ENCODE measurements around the gene PLEKHA4. TPM values are rescaled to one million over a fixed set of nuclear protein-coding genes. Genes with fewer than 3 reads are reported as not detected.
"Not testable (repeated sequence)": the region's sequence is repeated elsewhere in the genome, so short reads cannot be mapped to it uniquely, and the experiment has no call there.

The PLEKHA4 gene
- total RNA-seq, 1 donor from 2014 or later = 17.7 TPM

DNA sequence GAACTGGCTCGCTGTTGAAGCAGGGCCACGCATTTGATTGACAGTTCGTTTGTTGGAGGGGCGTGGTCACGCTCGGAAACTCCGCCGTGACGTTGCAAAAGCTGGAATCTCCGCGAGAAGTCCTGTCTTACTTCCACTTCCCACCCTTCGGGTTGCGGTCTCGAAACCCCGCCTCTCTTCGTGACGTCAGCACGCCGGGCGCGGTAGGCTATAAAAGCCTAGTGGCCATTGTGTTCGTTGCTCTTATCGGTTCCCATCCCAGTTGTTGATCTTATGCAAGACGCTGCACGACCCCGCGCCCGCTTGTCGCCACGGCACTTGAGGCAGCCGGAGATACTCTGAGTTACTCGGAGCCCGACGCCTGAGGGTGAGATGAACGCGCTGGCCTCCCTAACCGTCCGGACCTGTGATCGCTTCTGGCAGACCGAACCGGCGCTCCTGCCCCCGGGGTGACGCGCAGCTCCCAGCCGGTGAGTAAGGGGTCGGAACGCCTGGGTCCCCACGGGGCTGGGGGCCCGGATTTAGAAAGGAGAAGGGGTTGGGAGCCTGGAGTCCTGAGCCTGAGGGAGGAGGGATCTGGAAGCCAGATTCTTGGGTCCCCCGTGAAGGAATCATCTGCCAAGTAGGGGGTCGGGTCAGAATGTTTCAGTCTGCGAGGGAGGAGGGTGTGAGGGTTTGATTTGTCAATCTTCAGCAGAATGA, 3.9 kb upstream of the PLEKHA4 start, which contains the start of gene PPP1R15A:
Gene PPP1R15A (plus strand): TSS at position 240 of the 702 bp plus-strand sequence. CDS start 813 bp downstream, outside the sequence.
- peak; percentile 99 for DNase-seq
- ATAC-seq (ENCODE audit: poor library complexity) = peak; percentile 82
- intact Hi-C loops (cut with DNase I) = loop anchor here (5.0 kb wide), 1 partner anchor 95 kb away; the partner anchor contains the start of gene FTL

DNA sequence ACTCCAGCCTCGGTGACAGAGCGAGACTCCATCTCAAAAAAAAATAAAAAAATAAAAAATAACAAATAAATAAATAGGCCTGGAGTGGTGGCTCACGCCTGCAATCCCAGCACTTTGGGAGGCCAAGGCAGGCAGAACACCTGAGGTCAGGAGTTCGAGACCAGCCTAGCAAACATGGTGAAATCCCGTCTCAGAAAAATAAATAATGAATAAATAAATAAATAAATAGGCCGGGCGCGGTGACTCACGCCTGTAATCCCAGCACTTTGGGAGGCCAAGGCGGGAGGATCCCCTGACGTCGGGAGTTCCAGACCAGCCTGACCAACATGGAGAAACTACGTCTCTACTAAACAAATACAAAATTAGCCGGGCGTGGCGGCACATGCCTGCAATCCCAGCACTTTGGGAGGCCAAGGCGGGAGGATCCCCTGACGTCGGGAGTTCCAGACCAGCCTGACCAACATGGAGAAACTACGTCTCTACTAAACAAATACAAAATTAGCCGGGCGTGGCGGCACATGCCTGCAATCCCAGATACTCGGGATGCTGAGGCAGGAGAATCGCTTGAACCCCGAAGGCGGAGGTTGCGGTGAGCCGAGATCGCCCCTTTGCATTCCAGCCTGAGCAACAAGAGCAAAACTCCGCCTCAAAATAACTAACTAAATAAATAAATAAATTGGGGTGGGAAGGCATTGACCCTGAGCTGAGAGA, 3.2 kb upstream of the PLEKHA4 start:
- not testable (repeated sequence) for DNase-seq; ATAC-seq (ENCODE audit: poor library complexity)
- intact Hi-C loops (cut with DNase I) = loop anchor here (5.0 kb wide), 1 partner anchor 96 kb away; the partner anchor contains the start of gene FTL

DNA sequence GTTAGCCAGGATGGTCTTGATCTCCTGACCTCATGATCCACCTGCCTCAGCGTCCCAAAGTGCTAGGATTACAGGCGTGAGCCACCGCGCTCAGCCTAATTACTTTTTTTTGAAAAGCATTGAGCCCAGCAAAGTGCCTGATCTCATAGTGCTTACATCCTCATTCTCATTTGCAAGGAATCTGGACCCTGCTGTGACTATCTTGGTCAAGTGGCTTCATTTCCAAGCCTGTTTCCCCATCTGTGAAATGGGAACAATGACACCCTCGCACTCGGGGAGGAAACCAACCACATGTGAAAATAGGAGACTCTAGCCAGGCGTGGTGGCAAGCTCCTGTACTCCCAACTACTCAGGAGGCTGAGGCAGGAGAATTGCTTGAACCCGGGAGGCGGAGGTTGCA, 1.6 kb upstream of the PLEKHA4 start:
- intact Hi-C loops (cut with DNase I) = loop anchor here (5.0 kb wide), 1 partner anchor 97 kb away; the partner anchor contains the start of gene FTL
- ATAC-seq (ENCODE audit: poor library complexity) = no peak
- DNase-seq = no peak

DNA sequence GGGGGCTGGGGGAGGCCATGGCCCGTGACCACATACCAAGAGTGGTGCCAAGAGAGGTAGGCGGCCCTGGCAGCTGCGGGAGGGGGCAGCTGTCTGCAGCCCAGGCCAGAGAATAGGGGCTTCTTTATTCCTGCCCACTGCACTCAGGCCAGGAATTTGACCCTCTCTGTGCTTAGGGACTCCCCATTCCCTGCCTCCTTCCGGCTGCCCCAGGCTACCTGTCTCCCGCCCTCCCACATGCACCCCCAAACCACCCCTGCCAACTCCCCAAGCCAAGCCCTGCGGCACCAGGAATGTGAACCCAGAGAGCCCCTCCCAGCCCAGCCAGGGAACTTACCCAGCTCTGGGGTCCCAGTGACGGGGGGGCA, 687 bp downstream of the PLEKHA4 start:
- no peak for DNase-seq
- intact Hi-C loops (cut with DNase I) = no loop called here
- ATAC-seq (ENCODE audit: poor library complexity) = no peak

DNA sequence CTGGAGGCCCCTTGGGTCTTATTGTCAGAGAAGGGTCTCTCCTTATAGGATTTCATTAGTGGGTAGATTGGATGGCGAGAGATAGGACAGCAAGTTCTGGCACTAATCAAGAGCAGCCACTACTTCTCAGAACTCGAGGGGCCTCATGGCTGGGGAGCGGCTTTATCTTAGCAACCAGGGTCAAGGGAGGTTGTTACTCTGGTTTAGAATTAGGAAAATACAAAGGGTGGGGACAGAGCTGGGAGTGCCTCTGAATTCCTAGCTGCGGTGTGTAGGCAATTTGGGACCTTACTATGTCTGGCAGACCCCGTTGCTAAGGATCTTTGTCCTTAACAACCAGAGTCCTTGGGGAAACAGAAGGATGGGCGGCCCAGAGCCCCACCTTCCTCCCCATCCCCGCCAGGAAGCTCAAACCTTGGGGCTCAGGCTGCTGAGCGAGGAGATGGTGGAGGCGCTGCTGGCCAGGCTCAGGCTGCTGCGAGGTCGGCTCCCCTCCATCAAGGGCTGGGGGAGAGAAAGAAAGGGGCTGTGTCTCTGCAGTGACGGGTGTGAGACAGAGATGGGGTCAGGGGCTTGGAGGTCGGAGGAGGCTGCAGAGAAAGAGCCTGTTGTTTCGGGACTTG, 1.2 kb downstream of the PLEKHA4 start:
- ATAC-seq (ENCODE audit: poor library complexity) (no peak), DNase-seq (no peak)
- intact Hi-C loops (cut with DNase I) = no loop called here

DNA sequence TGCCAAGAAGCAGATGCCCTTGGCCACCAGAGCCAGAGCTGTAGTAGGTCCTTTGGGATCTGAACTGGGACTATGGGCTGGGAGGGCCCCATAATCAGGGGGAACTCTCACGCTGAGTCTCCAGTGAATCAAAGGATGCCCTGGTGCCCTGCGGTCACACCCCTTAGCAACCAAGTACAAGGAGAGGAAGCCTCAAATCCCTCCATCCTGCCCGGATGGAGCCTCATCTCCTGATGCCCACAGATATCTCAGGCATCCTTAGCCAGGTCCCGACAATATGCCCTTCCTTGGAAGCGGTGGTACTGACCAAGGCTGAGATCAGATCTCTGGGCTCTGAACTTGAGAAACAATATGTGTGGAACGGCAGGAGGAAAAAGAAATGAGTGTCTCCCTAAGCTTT, 1.7 kb downstream of the PLEKHA4 start:
- DNase-seq (no peak), ATAC-seq (ENCODE audit: poor library complexity) (no peak)
- intact Hi-C loops (cut with DNase I) = no loop called here

DNA sequence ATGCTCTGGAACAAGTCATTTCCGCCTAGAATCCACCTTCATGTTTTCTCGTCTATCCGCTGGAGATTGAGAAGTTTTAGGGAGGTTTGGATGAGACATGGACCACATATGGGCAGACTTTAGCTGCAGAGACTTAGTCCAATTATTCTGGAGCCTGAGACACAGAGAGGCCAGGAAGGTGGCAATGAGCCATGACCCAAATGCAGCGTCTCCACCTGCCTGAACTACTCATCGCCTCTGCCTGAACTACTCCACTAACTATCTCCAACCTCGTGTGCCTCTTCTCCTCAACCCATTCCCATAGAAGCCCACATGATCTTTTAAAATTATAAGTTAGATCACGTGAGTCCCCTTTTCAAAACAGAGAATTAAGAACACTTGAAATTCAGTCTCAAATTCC, 5.6 kb downstream of the PLEKHA4 start:
- ATAC-seq (ENCODE audit: poor library complexity) = no peak
- intact Hi-C loops (cut with DNase I) = no loop called here
- DNase-seq = no peak

DNA sequence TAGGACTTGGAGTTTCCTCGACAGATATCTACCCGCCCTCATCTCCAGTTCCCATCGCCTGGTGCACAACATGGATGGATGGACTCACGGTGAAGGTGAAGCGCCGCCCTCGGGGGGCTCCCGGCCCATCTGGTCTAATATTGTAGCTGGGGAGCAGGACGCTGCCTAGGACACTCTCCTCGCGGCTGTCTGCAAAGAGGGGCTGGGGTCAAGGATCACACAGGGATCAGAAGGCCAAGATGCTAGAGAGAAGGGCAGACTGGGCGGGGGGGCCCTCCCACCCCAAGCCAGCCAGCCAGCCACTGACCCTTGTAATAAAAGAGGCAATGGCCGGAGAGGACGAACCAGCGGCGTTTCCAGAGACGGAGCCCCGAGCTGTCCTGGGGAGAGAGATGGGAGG, 7.1 kb downstream of the PLEKHA4 start:
- no peak for ATAC-seq (ENCODE audit: poor library complexity)
- intact Hi-C loops (cut with DNase I) = no loop called here

DNA sequence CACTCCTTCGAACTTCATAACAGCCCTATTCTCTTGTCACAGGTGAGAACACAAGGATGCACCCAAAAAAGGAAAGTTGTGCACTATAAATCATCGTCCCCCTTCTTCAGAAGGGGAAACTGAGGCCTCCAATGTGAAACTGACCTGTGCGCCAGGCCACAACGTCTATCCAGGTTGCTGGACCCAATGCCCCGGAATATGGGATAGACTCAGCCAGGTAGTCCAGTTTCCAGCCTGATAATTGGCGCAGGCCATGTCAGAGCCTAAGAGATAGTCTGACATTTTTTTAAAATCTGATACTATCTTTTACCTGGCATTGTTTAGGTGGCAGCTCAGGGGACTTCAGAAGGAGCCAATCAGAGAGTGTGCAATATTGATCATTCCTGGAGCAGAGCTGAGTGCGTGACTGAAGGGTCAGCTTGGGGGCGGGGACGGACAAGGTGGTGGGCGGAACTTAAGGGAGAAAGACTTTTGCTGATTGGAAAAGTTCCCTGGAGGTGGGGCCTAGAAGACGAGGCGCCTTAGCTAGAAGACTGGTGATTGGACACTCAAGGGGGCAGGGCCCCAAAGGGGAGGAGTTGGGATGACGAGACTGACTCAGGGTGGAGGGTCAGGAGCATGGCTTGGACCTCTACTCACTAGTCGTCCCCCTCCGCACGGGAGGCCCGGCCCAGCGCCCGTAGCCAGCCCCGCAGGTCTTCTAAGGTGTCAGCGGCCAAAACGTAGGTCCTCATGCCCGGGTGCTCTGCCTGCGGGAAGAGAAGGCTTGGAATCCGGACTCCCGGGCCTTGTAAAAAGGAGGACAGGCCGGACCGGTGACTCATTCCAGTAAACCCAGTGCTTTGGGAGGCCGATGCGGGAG, 8.5 kb downstream of the PLEKHA4 start:
- intact Hi-C loops (cut with DNase I) = no loop called here
- DNase-seq = peak; percentile 47
- peak; percentile 13 for ATAC-seq (ENCODE audit: poor library complexity)

More for the DNA sequence above, 7.1 kb downstream of the PLEKHA4 start:
- no peak for DNase-seq

DNA sequence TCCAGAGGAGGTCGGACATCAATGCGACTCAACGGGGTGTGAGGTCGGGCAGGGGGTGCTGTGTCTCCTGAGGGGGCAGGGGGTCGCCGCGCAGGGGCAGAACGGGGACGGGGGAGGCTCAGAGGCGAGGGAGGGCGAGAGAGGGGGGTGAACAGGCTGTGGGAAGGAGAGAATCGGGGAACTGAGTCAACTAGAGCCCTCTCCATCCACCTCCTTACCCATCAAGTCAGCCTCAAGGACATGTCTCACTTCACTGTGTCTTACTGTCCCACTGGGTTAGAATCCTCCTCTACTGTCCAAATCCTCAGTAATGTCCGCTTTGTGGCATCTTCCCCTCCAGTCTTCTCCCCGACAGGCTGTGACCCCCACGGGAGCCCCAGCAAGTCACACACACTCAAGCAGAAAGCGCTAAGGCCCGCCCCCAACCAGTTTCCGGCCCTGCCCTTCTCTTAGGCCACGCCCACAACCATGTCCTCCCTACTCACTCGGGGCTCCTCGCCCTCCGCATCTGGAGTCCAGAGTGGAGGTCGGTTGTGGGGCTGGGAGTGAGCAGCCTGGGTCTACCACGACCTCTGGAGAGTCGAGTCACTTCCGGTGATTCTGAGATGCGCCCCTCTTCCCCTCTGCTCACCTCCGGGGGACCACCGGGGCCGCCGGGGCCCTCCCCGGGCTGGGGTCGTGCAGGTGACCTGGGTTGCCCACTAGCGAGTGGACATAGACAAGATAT, 9.3 kb downstream of the PLEKHA4 start:
- peak; percentile 70 for DNase-seq
- peak; percentile 35 for ATAC-seq (ENCODE audit: poor library complexity)
- intact Hi-C loops (cut with DNase I) = no loop called here

DNA sequence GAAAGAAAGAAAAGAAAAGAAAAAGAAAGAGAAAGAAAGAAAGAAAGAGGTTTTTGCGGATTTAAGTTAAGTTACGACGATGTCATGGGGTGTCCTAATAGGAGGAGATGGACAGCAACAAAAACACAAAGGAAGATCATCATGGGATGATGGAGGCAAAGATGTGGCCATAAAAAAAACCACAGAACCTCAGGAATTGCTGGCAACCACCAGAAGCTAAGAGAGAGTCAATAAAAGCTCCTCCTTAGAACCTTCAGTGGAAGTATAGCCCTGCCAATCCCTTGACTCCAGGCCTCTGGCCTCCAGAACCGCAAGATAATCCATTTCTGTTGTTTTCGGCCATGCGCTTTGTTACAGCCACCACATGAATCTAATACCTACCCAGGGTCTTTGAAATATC, 11.5 kb downstream of the PLEKHA4 start:
- DNase-seq (no peak), ATAC-seq (ENCODE audit: poor library complexity) (no peak)
- intact Hi-C loops (cut with DNase I) = no loop called here

DNA sequence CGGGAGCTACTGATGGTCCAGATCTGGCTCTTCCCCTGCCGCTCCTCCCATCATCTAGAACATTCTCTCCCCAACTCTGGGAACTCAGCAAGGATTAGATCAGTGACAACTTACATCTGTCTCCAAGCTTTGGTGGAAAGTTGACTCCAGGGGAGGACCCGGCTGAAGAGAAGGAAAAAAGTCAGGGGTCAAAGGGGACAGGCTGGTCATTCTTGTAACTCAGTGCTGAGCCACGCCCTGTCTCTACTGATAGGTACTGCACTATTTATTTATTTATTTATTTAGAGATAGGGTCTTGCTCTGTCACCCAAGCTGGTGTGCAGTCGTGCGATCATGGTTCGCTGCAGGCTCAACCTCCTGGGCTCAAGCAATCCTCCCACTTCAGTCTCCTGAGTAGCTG, 14.3 kb downstream of the PLEKHA4 start:
- intact Hi-C loops (cut with DNase I) = no loop called here
- ATAC-seq (ENCODE audit: poor library complexity) (no peak), DNase-seq (no peak)

DNA sequence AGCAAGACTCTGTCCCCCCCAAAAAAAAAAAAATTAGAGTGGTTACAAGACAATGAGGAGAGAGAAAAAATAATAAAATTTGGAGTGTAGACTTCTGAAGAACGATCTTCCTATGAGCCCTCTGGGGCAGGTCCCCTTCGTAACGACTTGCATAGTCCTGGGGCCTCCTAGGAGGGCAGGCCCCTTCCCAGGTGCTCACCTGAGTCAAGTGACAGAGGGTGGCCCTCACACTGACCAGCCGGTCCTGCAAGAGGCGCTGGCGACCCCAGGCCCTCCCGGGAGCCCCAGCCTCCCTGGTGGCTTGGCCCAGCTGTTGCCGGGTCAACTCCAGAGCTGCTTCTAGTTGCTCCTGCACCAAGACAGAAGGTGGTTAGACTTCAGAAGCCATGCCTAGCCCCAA, 14.9 kb downstream of the PLEKHA4 start:
- ATAC-seq (ENCODE audit: poor library complexity) = no peak
- intact Hi-C loops (cut with DNase I) = no loop called here
- no peak for DNase-seq

DNA sequence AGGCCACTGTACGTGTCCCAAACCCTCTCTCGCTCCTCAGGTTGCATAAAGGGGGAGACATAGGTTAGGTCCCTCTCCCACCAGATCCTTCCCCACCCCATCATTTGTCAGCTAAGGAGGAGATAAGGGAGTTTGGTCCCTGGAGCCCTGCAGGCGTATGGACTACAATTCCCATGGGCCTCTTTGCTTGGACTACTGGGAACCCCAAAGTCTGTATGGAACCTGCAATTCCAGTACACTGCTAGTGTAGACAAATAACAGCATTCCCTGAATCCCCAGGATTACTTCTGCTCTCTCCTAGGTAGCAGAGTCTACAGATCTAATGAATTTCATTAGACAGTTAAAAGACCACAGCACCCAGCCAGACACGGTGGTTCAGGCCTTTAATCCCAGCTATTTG, 16.1 kb downstream of the PLEKHA4 start:
- no peak for ATAC-seq (ENCODE audit: poor library complexity)
- intact Hi-C loops (cut with DNase I) = no loop called here

DNA sequence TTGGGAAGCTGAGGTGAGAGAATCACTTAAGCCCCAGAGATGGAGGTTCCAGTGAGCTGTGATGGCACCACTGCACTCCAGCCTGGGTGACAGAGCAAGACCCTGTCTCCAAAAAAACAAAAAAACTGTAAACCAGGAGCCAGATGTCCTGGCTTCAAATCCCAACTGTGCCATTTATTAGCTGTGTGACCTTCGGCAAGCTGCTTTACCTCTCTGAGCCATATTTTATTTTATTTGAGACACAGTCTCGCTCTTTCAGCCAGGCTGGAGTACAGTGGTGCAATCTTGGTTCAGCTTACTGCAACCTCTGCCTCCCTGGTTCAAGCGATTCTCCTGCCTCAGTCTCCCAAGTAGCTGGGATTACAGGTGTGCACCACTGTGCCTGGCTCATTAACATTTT, 21.8 kb downstream of the PLEKHA4 start:
- intact Hi-C loops (cut with DNase I); ATAC-seq (ENCODE audit: poor library complexity); DNase-seq: not testable (repeated sequence)

More for the DNA sequence above, 16.1 kb downstream of the PLEKHA4 start:
- no peak for DNase-seq

DNA sequence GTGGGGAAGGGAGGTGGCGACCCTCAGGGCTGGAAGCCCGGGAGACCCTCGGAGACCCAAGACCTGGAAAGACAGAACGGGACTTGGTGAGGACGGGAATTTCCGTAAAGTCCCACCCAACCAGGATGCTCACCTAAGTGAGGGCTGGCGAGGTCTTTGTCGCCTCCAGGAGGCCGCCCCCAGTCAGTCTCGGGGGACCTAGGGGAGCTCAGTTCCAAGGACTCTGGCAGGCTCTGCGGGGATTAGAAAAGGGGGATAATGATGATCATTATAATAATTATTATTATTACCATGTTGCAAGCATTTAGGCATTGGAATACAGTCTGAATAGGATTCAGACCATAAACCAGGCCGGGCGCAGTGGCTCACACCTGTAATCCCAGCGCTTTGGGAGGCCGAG, 23.0 kb downstream of the PLEKHA4 start:
- no peak for DNase-seq
- no peak for ATAC-seq (ENCODE audit: poor library complexity)
- intact Hi-C loops (cut with DNase I) = no loop called here

DNA sequence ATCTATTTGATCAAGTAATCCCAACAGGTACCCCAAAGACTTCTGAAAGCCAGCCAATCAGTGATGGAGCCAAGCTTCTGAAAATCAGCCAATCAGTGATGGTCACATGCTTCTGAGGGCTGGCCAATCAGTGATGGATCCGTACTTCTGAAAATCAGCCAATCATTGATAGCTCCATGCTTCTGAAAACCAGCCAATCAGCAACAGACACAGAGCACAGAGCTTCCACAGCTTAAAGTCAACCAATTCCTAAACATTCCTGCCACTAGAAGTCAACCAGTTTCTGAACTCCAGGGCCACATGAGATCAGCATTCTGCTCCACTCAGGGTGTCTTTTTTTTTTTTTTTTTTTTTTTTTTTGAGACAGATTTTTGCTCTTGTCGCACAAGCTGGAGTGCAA, 23.9 kb downstream of the PLEKHA4 start:
- no peak for ATAC-seq (ENCODE audit: poor library complexity)
- DNase-seq = no peak
- intact Hi-C loops (cut with DNase I) = no loop called here

DNA sequence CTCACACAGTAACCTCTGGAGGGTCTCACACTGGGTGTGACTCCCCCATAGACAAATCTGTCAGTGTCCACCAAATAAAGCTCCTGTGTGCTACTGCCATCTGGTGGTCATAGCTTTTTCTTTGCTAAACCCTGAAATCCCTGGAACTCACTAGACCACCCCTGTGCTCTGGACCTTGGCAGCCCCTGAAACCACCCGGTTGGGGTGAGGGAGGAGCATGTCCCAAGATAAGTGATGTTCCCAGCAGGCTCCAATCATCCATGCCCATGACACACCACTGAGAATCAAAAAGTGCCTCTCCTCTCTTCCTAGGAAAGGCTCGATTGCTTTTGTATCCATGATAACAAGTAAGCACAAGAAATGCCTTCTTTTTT, 25.6 kb downstream of the PLEKHA4 start:
- ATAC-seq (ENCODE audit: poor library complexity) = peak; percentile 66
- no peak for DNase-seq
- intact Hi-C loops (cut with DNase I) = loop anchor here (2.0 kb wide), 1 partner anchor 54 kb away; no protein-coding TSS in a partner anchor
